Fibroblast of lung (primary cell): Measurements from ENCODE around the gene BMP4.

Source experiments
- EZH2 ChIP-seq: IDR thresholded peaks from 2 replicates; pipeline ENCODE4 v1.5.1; 2012; ENCODE audit warnings: low read length, control low read depth, mild to moderate bottlenecking; ENCODE audit errors: missing control alignments
- TF ChIP-seq, protein P1 (sequence below), 2 donors: IDR thresholded peaks in 1 of 2; conservative IDR thresholded peaks in 1 of 2; 1 replicate in 1 of 2; 2 replicates in 1 of 2; pipeline ENCODE4 v1.5.1; 2011 to 2012; ENCODE audit warnings: low read length in 2 of 2, control low read depth in 1 of 2, inconsistent platforms in 1 of 2, low read depth in 1 of 2, mild to moderate bottlenecking in 1 of 2

DNA sequence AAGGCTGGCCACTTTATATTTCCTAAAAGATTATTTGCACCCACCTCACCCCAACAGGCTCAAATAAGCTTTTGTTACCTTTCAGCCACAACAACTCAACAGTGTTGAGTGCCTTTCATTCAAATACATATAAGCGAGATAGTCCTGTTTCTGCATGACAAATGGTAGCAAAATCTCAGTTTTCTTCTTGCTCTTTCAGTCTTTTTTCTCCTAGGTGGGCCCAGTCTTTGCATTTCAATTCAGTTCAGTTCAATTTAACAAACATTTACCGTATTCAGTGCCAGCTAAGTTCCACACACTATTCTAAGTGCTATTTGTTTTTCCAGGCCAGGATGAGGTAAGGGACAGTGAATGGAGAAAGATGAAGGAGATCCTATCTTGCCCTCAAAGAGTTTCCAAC, 25.9 kb upstream of the BMP4 start:
- TF ChIP-seq, protein P1, sequence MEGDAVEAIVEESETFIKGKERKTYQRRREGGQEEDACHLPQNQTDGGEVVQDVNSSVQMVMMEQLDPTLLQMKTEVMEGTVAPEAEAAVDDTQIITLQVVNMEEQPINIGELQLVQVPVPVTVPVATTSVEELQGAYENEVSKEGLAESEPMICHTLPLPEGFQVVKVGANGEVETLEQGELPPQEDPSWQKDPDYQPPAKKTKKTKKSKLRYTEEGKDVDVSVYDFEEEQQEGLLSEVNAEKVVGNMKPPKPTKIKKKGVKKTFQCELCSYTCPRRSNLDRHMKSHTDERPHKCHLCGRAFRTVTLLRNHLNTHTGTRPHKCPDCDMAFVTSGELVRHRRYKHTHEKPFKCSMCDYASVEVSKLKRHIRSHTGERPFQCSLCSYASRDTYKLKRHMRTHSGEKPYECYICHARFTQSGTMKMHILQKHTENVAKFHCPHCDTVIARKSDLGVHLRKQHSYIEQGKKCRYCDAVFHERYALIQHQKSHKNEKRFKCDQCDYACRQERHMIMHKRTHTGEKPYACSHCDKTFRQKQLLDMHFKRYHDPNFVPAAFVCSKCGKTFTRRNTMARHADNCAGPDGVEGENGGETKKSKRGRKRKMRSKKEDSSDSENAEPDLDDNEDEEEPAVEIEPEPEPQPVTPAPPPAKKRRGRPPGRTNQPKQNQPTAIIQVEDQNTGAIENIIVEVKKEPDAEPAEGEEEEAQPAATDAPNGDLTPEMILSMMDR (conservative IDR thresholded peaks at IDR 0.05 in 1 of 2, IDR thresholded peaks at IDR 0.05 in 1 of 2; ENCODE audit: low read depth in 1 of 2, low read length in 2 of 2) = no peak
- TF ChIP-seq EZH2 = no peak
